Astrocyte of the cerebellum (primary cell): ENCODE results near the gene CMTM8.

ENCODE experiments used
- DNase-seq: peaks from one replicate; pipeline ENCODE4 v3.0.0-alpha.2; 2011; ENCODE audit warnings: low read depth
- H3K4me3 ChIP-seq: 2 replicates; pipeline ENCODE4 v1.5.1; 2011; ENCODE audit warnings: mild to moderate bottlenecking, low read depth, low read length, moderate library complexity
- CTCF ChIP-seq: IDR thresholded peaks from 2 replicates; pipeline ENCODE4 v1.5.1; 2012; ENCODE audit warnings: low read length, low read depth, moderate library complexity, mild to moderate bottlenecking; ENCODE audit errors: missing control alignments
- in situ Hi-C: cut with HindIII; loops from 2 replicates; pipeline ENCODE4 v1.10.0; 2017; ENCODE audit warnings: low sequenced_read_pairs

CMTM8 gene

GRCh38 chr3:32278714-32279113, 40.2 kb downstream of the CMTM8 start:
- DNase-seq = no peak
- TF ChIP-seq CTCF = no peak
- no peak overlapping the region for H3K4me3 ChIP-seq
- in situ Hi-C loops = no loop called here

GRCh38 chr3:32280262-32280910, 41.9 kb downstream of the CMTM8 start:
- no peak for DNase-seq
- in situ Hi-C loops = no loop called here
- no peak for TF ChIP-seq CTCF
- no peak overlapping the region for H3K4me3 ChIP-seq

- in situ Hi-C loops = no loop called here
- no peak for TF ChIP-seq CTCF
- DNase-seq = no peak
- H3K4me3 ChIP-seq = no peak overlapping the region
These were observed 43.2 kb downstream of the CMTM8 start for GRCh38 chr3:32281570-32282106.

GRCh38 chr3:32282578-32283154, 44.2 kb downstream of the CMTM8 start:
- TF ChIP-seq CTCF = no peak
- no peak overlapping the region for H3K4me3 ChIP-seq
- in situ Hi-C loops = no loop called here
- no peak for DNase-seq

GRCh38 chr3:32283304-32283703, 44.8 kb downstream of the CMTM8 start:
- in situ Hi-C loops = no loop called here
- TF ChIP-seq CTCF = no peak
- H3K4me3 ChIP-seq = no peak overlapping the region
- DNase-seq = no peak

GRCh38 chr3:32284443-32285212, 46.1 kb downstream of the CMTM8 start:
- DNase-seq = no peak
- no peak for TF ChIP-seq CTCF
- no peak overlapping the region for H3K4me3 ChIP-seq
- in situ Hi-C loops = no loop called here
